GM10248 (cell line): Measurements from ENCODE around the gene PINK1.

Experiments used
- CTCF ChIA-PET: fragments of 300-600 bp; sonication (Branson Sonifier 250); formaldehyde crosslinking; extraction: SDS; loops from one replicate; lab custom pipeline; 2021; ENCODE audit warnings: antibody characterized with exemption; lab: Yijun Ruan, JAX
- POLR2A ChIA-PET: fragments of 350-650 bp; sonication (Branson Sonifier 250); formaldehyde crosslinking; extraction: SDS; loops from one replicate; lab custom pipeline; 2020; ENCODE audit warnings: antibody characterized with exemption; lab: Yijun Ruan, JAX
- DNase-seq: peaks from one replicate; pipeline ENCODE4 v3.0.0; 2012; ENCODE audit errors: extremely low spot score
- TF ChIP-seq, protein P1 (sequence below): IDR thresholded peaks from 2 replicates; pipeline ENCODE4 v1.5.1; 2012; ENCODE audit warnings: mild to moderate bottlenecking, low read depth; ENCODE audit errors: extremely low read depth, missing control alignments, control extremely low read depth

PINK1 gene

DNA sequence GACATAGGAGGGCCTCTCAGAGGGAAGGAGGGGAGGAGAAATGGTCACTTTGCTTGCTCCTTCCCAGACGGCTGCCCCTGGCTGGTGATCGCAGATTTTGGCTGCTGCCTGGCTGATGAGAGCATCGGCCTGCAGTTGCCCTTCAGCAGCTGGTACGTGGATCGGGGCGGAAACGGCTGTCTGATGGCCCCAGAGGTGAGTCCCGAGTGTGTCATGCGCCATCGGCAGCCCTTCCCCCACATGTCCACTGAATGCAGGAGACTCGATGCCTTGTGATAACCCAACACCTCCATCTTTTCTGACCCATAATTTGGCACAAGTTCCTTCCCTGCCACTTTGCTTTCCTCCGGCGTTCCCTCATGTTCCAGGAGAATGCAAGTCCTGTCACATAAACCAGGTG lies 15.2 kb downstream of the PINK1 start:
- CTCF ChIA-PET, result interaction anchor here (4.1 kb wide), 1 partner anchor 15 kb away, joined by 30 read pairs; the partner anchor contains the start of gene PINK1
- POLR2A ChIA-PET, result no interaction called here
- TF ChIP-seq, protein P1, sequence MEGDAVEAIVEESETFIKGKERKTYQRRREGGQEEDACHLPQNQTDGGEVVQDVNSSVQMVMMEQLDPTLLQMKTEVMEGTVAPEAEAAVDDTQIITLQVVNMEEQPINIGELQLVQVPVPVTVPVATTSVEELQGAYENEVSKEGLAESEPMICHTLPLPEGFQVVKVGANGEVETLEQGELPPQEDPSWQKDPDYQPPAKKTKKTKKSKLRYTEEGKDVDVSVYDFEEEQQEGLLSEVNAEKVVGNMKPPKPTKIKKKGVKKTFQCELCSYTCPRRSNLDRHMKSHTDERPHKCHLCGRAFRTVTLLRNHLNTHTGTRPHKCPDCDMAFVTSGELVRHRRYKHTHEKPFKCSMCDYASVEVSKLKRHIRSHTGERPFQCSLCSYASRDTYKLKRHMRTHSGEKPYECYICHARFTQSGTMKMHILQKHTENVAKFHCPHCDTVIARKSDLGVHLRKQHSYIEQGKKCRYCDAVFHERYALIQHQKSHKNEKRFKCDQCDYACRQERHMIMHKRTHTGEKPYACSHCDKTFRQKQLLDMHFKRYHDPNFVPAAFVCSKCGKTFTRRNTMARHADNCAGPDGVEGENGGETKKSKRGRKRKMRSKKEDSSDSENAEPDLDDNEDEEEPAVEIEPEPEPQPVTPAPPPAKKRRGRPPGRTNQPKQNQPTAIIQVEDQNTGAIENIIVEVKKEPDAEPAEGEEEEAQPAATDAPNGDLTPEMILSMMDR, result no peak
- DNase-seq, result no peak

DNA sequence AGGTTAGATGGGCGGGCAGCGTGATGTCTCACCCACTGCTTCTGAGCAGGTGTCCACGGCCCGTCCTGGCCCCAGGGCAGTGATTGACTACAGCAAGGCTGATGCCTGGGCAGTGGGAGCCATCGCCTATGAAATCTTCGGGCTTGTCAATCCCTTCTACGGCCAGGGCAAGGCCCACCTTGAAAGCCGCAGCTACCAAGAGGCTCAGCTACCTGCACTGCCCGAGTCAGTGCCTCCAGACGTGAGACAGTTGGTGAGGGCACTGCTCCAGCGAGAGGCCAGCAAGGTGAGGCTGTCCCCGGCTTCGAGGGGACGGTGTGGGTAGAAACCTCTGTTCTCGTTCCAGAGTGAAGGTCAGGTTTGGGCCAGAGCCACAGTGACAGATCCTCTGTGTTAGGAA lies 15.7 kb downstream of the PINK1 start:
- ChIA-PET POLR2A (no interaction called here), CTCF (interaction anchor here (1.7 to 4.1 kb wide), 2 partner anchors 11 to 15 kb away, joined by 9 to 30 read pairs; partner anchors contain the start of gene PINK1)
- DNase-seq, result no peak
- TF ChIP-seq, protein P1, result no peak

DNA sequence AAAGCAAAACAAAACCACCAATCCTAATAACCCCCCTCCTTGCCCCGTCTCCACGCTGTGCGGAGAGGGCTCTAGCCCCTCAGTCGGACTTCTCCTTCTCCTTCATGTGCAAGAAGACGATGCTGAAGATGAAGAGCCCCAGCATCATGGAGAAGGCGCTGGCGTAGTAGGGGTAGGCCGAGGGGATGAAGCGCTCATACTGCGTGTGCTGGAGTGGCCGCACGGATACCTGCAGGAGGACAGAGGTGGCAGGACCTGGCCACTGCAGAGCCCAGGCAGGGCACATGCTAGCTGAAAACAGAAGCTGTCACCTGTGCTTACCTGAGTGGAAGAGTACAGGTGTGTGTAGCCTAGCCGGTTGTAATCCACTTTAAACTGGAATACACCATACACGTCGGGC lies 19.0 kb downstream of the PINK1 start:
- DNase-seq, result no peak
- TF ChIP-seq, protein P1, result no peak
- ChIA-PET CTCF (interaction anchor here (1.1 to 2.1 kb wide), 3 partner anchors 9 to 18 kb away, joined by 3 to 5 read pairs (median 4); partner anchors contain the start of genes DDOST and PINK1), POLR2A (no interaction called here)

DNA sequence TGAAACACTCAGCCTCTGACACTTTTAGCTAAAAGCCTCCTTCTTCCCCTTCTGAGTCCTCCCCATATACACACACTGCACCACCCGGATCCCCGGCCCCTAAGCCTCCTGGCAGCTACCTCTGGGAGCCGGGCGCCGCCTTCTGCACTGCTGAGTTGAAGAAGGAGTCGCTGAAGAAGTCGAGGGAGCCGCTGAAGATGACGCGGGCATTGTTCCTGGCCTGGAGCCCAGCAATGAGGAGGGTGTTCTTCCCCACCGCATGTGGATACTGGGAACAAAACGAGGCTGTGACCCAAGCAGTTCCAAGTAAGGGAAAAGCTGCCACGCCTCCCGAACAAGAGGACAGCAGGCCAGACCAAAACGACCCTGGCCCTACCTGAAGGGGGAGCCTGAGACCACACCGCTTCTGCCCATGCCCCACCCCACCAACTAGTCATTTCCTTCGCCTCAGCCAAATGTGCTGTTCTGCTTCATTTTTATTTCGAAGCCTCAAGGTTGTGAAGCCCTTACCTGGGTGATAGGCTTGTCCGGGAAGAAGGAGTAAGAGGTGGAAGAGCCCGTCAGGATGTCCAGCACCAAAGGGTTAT lies 20.9 kb downstream of the PINK1 start:
- POLR2A ChIA-PET, result no interaction called here
- CTCF ChIA-PET, result interaction anchor here (1.1 to 1.9 kb wide), 3 partner anchors 13 to 20 kb away, joined by 3 to 5 read pairs (median 4); partner anchors contain the start of gene PINK1
- TF ChIP-seq, protein P1, result no peak
- no peak for DNase-seq

DNA sequence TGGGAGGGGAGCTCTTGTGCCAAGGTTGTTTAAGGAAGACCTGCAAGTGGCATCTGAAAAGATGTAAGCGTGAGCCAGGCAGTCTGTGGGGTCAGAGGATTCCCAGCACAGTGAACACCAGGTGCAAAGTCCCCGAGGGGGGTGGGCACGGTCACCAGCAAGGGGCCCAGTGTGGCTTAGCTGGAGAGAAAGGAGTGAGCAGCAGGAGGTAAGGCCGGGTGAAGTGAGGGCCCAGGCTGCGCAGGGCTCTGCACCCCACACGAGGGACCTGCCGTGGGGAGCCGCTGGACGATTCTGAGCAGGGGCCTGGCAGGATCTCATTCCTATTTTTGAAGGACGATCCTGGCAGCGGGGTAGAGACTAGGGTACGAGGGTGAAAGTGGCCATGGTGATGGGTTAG lies 23.8 kb downstream of the PINK1 start:
- CTCF ChIA-PET, result interaction anchor here (0.6 to 1.1 kb wide), 2 partner anchors 24 to 36 kb away, joined by 3 read pairs; partner anchors contain the start of gene PINK1
- TF ChIP-seq, protein P1, result no peak
- DNase-seq, result no peak
- POLR2A ChIA-PET, result no interaction called here

DNA sequence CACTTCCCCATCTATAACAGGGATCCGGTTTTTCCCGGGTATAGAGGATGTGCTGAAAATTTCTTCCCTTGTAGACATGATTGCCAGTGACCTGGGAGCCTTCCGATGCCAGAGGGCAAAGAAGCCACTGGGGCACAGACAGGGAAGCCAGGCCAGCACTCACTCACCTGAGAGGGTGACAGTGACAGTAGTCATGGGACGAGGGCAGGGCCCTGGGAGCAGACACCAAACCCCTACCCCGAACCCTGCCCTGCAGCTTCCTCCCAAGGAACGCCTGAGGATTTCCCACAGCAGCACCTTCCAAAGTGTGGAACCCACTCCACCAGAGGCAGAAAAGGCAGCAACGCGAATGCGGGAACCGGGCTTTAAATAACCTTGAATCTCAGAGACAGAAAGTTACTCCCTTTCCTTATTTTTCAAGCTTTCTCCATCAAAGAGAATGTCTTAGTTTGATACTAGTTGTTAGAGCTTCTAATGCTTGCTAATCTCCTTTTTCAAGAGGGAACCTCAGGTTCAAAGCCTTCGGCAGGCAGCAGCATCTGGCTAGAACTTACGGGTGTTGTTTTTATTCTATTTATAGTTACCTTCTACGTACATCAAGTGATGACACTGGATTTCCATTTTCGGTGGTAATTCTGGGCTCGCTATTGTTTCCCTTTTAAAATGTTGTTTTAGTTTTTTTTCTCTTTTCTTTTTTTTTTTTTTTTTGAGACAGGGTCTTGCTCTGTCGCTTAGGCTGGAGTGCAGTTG lies 25.1 kb downstream of the PINK1 start:
- ChIA-PET CTCF (interaction anchor here (1.3 to 1.7 kb wide), 2 partner anchors 17 to 28 kb away, joined by 4 to 6 read pairs; no protein-coding TSS in a partner anchor), POLR2A (interaction anchor here (0.7 kb wide), 1 partner anchor 1793 kb away, joined by 3 read pairs; the partner anchor contains the start of gene ZBTB40)
- no peak for DNase-seq
- TF ChIP-seq, protein P1, result no peak
